Measurements from ENCODE around the gene TSPAN4.
A peak's percentile ranks its signal among the peaks of the same experiment; 100 is the strongest.

Gene TSPAN4

DNA sequence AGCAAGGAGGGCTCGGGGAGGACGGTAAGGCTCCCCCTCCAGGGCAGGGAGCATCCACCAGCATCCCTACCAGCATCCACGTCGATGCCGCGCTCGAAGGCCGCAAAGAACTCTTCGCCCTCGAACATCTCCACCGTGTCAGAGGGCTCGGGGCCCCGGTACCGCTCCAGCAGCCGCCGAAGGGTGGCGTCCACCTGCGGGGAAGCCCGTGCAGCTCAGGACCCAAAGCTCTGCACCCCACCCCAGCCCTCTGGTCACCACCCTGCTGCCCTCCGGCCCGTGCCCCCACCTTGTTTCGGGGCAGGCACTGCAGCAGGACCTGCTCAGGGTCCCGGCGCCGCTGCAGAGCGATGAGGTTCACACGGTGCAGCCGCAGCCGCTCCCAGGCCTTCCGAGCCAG is 42.2 kb upstream of the TSPAN4 start:
- H3K27me3 Mint-ChIP-seq (ENCODE audit: low read depth): no peaks in the 10 kb centered on the region
- TF ChIP-seq, protein P1, sequence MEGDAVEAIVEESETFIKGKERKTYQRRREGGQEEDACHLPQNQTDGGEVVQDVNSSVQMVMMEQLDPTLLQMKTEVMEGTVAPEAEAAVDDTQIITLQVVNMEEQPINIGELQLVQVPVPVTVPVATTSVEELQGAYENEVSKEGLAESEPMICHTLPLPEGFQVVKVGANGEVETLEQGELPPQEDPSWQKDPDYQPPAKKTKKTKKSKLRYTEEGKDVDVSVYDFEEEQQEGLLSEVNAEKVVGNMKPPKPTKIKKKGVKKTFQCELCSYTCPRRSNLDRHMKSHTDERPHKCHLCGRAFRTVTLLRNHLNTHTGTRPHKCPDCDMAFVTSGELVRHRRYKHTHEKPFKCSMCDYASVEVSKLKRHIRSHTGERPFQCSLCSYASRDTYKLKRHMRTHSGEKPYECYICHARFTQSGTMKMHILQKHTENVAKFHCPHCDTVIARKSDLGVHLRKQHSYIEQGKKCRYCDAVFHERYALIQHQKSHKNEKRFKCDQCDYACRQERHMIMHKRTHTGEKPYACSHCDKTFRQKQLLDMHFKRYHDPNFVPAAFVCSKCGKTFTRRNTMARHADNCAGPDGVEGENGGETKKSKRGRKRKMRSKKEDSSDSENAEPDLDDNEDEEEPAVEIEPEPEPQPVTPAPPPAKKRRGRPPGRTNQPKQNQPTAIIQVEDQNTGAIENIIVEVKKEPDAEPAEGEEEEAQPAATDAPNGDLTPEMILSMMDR (IDR thresholded peaks at IDR 0.05; ENCODE audit: unreplicated experiment in 3 of 3): no peak
- no peaks in the 10 kb centered on the region for H3K36me3 Mint-ChIP-seq (ENCODE audit: low read depth)
- H3K27ac Mint-ChIP-seq: no peak overlapping the region
- peaks cover 14% of the 10 kb centered on the region for H3K4me1 Mint-ChIP-seq
- peak overlapping the region in 2 of 3 experiments; percentile 34 to 36 for H3K4me3 Mint-ChIP-seq
- H3K9me3 Mint-ChIP-seq: no peaks in the 10 kb centered on the region

DNA sequence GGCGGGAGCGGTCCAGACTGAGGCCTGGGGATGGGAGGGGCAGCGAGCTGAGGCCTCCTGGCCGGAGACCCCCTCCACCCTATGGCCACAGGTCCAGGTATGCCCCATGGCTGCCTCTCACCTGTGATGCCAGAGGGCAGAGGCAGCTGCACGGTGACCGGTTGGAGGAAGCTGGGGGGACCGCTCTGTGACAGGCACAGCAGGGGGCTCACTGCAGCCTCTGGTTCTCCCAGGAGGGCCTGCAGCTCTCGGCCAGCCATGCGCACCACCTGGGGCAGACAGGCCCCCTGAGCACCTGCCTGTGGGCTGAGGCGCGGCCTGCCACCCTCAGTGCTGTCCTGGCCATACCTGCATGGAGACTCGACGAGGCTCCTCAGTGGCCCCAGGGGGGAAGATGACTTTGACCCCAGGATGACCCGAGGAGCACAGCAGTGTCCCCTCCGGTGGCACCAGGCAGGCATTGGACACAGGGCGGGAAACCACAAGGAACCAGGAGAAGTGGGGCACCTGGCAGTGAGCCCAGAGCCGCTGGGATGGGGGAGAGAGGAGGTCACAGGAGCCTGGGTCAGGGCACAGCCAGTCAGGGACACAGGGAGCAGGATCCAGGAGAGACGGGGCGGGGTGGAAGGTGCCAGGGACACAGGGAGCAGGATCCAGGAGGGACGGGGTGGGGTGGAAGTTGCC is 41.4 kb upstream of the TSPAN4 start:
- Mint-ChIP-seq H3K36me3 (ENCODE audit: low read depth) (no peaks in the 10 kb centered on the region), H3K4me1 (peaks cover 9% of the 10 kb centered on the region), H3K4me3 (no peak overlapping the region), H3K27ac (no peak overlapping the region), H3K27me3 (ENCODE audit: low read depth) (no peaks in the 10 kb centered on the region), H3K9me3 (no peaks in the 10 kb centered on the region)
- TF ChIP-seq, protein P1 (IDR thresholded peaks at IDR 0.05; ENCODE audit: unreplicated experiment in 3 of 3): no peak

DNA sequence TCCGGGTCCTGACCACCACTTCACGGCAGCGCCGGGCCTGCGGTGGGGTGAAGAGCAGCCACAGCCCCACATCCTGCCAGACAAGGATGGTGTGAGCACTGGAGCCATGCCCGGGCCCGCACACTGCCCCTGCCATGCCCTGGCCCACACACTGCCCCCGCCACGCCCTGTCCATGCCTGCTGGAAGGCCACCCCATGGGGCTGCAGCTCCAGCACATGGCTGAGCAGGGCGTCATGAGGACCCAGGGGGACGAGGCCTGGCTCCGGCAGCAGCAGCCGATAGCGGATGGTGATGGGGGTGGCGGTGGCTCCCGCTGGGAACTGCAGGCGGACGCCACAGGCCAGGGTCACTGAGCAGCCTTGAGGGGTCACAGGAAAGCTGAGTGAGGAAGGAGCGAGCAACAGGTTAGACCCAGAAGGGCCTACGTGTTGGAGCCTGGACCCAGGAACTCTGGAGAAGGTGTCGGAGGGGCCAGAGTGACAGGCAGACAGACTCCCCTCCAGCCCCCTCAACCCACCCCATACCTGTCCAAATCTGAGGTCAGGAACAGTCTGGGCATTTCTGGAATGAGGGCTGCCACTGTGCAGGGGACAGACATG is 40.5 kb upstream of the TSPAN4 start:
- Mint-ChIP-seq H3K27me3 (ENCODE audit: low read depth) (no peaks in the 10 kb centered on the region), H3K36me3 (ENCODE audit: low read depth) (no peaks in the 10 kb centered on the region), H3K4me1 (peaks cover 4% of the 10 kb centered on the region), H3K27ac (no peak overlapping the region), H3K4me3 (no peak overlapping the region), H3K9me3 (no peaks in the 10 kb centered on the region)
- TF ChIP-seq, protein P1 (IDR thresholded peaks at IDR 0.05; ENCODE audit: unreplicated experiment in 3 of 3): no peak

DNA sequence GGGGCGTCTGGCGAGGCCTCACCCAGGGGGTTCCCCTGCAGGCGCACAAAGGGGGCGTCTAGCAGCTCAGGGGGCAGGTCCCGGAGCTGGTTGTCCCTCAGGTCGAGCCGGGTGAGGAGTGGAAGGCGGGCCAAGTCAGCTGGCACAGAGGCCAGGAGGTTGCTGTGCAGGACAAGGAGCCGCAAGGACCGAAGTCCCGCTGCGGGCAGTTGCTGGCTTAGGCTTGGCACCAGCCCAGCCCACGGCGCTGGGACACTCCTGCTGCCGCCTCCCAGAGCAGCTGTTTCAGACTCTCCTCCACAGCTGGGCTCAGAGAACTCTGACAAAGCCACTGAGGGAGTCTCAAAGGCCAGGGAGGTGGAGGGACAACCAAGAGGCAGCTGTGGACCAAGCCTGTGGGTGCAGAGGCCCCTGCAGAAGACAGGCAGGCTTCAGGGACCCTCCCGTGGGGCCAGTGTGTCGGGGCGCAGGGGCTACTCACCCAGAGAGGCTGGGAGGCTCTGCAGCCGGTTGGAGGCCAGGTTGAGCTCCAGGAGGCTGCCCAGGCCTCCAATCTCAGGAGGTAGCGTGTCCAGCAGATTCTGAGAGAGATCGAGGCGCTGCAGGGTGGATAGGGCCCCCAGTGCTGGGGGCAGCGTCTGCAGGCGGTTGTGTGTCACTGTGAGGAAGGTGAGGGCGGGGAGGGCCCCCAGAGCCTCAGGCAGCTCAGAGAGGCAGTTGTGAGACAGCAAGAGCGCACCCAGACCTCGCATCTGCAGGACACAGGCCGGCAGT is 39.8 kb upstream of the TSPAN4 start:
- Mint-ChIP-seq H3K9me3 (no peaks in the 10 kb centered on the region), H3K36me3 (ENCODE audit: low read depth) (no peaks in the 10 kb centered on the region), H3K27ac (no peak overlapping the region), H3K27me3 (ENCODE audit: low read depth) (no peaks in the 10 kb centered on the region), H3K4me1 (peaks cover 3% of the 10 kb centered on the region), H3K4me3 (peak overlapping the region; percentile 25 to 79 (median 52))
- TF ChIP-seq, protein P1 (IDR thresholded peaks at IDR 0.05; ENCODE audit: unreplicated experiment in 3 of 3): no peak

DNA sequence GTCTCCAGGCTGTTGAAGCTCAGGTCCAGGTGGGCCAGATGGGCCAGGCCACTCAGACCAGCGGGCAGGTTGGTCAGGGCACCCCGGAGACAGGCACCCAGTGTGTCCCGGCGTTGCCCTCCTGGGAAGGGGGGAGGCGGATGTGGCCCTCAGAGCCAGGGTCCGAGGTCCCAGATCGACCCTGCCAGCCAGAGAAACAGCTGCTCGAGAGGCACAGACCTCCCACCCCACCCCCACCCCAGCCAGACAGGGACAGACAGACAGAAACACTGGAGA is 39.2 kb upstream of the TSPAN4 start:
- H3K9me3 Mint-ChIP-seq: no peaks in the 10 kb centered on the region
- H3K36me3 Mint-ChIP-seq (ENCODE audit: low read depth): no peaks in the 10 kb centered on the region
- no peak overlapping the region for H3K27ac Mint-ChIP-seq
- TF ChIP-seq, protein P1 (IDR thresholded peaks at IDR 0.05; ENCODE audit: unreplicated experiment in 3 of 3): no peak
- H3K4me1 Mint-ChIP-seq: peaks cover 5% of the 10 kb centered on the region
- no peaks in the 10 kb centered on the region for H3K27me3 Mint-ChIP-seq (ENCODE audit: low read depth)
- H3K4me3 Mint-ChIP-seq: peak overlapping the region in 2 of 3 experiments; percentile 25 to 79

Measured in nephron (organoid).